Prostate gland (tissue), 2 donors: Measurements from ENCODE around the gene ALKAL2. TPM values are rescaled to one million over a fixed set of nuclear protein-coding genes. Genes with fewer than 3 reads are reported as not detected.
"Not testable (repeated sequence)": the region's sequence is repeated elsewhere in the genome, so short reads cannot be mapped to it uniquely, and the experiment has no call there.

Experiments used
- DNase-seq: peaks from one replicate; pipeline ENCODE4 v3.0.0-alpha.2; 2019; ENCODE audit warnings: low spot score
- H3K27ac ChIP-seq, 2 donors: fragments of 200-600 bp; sonication (generic); 2 replicates each; pipeline ENCODE4 v1.5.1; 2017 to 2019
- H3K27me3 ChIP-seq: fragments of 200-600 bp; sonication (generic); replicated peaks from 2 replicates; pipeline ENCODE4 v1.5.1; 2019; ENCODE audit not compliant: insufficient read depth
- H3K36me3 ChIP-seq, 2 donors: fragments of 200-600 bp; sonication (generic); 1 replicate in 1 of 2; 2 replicates in 1 of 2; pipeline versions ENCODE4 v1.5.1 to v1.8.1; 2017 to 2019
- H3K4me1 ChIP-seq: fragments of 200-600 bp; sonication (generic); replicated peaks from 2 replicates; pipeline ENCODE4 v1.5.1; 2019
- H3K4me3 ChIP-seq, 2 donors: fragments of 200-600 bp; sonication (generic); 2 replicates each; pipeline ENCODE4 v1.5.1; 2017 to 2019
- H3K9me3 ChIP-seq: fragments of 200-600 bp; sonication (generic); 2 replicates; pipeline ENCODE4 v1.5.1; 2017
- CTCF ChIP-seq, 4 experiments: fragments of 200-600 bp in 2 of 4; fragments of 450-650 bp in 2 of 4; sonication (generic) in 2 of 4; IDR thresholded peaks; 1 replicate in 3 of 4; 2 replicates in 1 of 4; pipeline ENCODE4 v1.5.1; 2016 to 2019; ENCODE audit warnings: antibody characterized with exemption in 4 of 4, mild to moderate bottlenecking in 2 of 4, moderate library complexity in 2 of 4
- POLR2A ChIP-seq: fragments of 450-650 bp; IDR thresholded peaks from one replicate; pipeline ENCODE4 v1.6.1; 2016; ENCODE audit warnings: antibody characterized with exemption, mild to moderate bottlenecking
- POLR2AphosphoS5 ChIP-seq: sonication (generic); formaldehyde crosslinking; IDR thresholded peaks from one replicate; pipeline ENCODE4 v1.6.1; 2017; ENCODE audit warnings: antibody characterized with exemption
- WGBS: methylation state at CpG from one replicate; pipeline ENCODE4 v1.1.5; 2018; 5-methylcytosine and 5-hydroxymethylcytosine counted together
- intact Hi-C: fragments of 100-400 bp; cut with DNase I; formaldehyde crosslinking; loops from one replicate; pipeline ENCODE4 v1.14.2; 2022
- total RNA-seq, 2 donors: library from RNA; depleted of rRNA; stranded (reverse); fragments of >200 nt; gene quantifications; one replicate each; pipeline ENCODE4 v1.1.0, GENCODE V29; 2016

Gene ALKAL2
- total RNA-seq = 10 to 100 TPM in 1 of 2 donors, 1 to 10 TPM in 1; 2.6 to 22.6 TPM

GRCh38 chr2:287911-288757, at the start of gene ALKAL2:
Gene ALKAL2 (minus strand): TSS chr2:288091. CDS start chr2:287835, 256 bp downstream.
- TF ChIP-seq POLR2A (no peak), POLR2AphosphoS5 (no peak), CTCF (IDR thresholded peaks at IDR 0.05) (no peak)
- intact Hi-C loops = no loop called here
- Histone ChIP-seq H3K27me3 (peaks cover 8% of the 10 kb centered on the region), H3K9me3 (no peaks in the 10 kb centered on the region), H3K36me3 (no peaks in the 10 kb centered on the region), H3K4me1 (peaks cover 10% of the 10 kb centered on the region), H3K27ac (no peak within 1 kb of the TSS), H3K4me3 (peak within 1 kb of the TSS; percentile 26 to 35)
- no peak for DNase-seq
- WGBS = 1% methylated on average over 85 of the region's 128 CpGs

GRCh38 chr2:336949-337348, 49.1 kb upstream of the ALKAL2 start:
- H3K36me3 ChIP-seq, H3K27ac ChIP-seq, H3K4me3 ChIP-seq, H3K4me1 ChIP-seq, H3K27me3 ChIP-seq, H3K9me3 ChIP-seq, intact Hi-C loops, DNase-seq: not testable (repeated sequence)
- WGBS = 98% methylated on average over 2 of the region's 2 CpGs

- Histone ChIP-seq H3K27ac (no peak overlapping the region), H3K36me3 (no peaks in the 10 kb centered on the region), H3K4me1 (no peaks in the 10 kb centered on the region), H3K4me3 (no peak overlapping the region), H3K27me3 (no peaks in the 10 kb centered on the region), H3K9me3 (no peaks in the 10 kb centered on the region)
- intact Hi-C loops = no loop called here
- WGBS = 94% methylated on average over 4 of the region's 4 CpGs
- DNase-seq = no peak
- TF ChIP-seq POLR2AphosphoS5 = no peak
- no peak for TF ChIP-seq CTCF (IDR thresholded peaks at IDR 0.05)
Measured at GRCh38 chr2:336360-336759, 48.5 kb upstream of the ALKAL2 start.

GRCh38 chr2:332592-332991, 44.7 kb upstream of the ALKAL2 start:
- no peak for DNase-seq
- Histone ChIP-seq H3K4me1 (no peaks in the 10 kb centered on the region), H3K36me3 (no peaks in the 10 kb centered on the region), H3K9me3 (no peaks in the 10 kb centered on the region), H3K27me3 (no peaks in the 10 kb centered on the region), H3K4me3 (no peak overlapping the region), H3K27ac (no peak overlapping the region)
- intact Hi-C loops = no loop called here
- no peak for TF ChIP-seq POLR2A
- TF ChIP-seq POLR2AphosphoS5 = no peak
- no peak for TF ChIP-seq CTCF (IDR thresholded peaks at IDR 0.05)
- WGBS = 10% methylated on average over 3 of the region's 3 CpGs

- no peaks in the 10 kb centered on the region for H3K9me3 ChIP-seq
- 81% methylated on average over 4 of the region's 4 CpGs for WGBS
- intact Hi-C loops = no loop called here
- no peaks in the 10 kb centered on the region for H3K36me3 ChIP-seq
- H3K27ac ChIP-seq = no peak overlapping the region
- TF ChIP-seq POLR2AphosphoS5 (no peak), POLR2A (no peak), CTCF (IDR thresholded peaks at IDR 0.05) (no peak)
- no peak for DNase-seq
- no peak overlapping the region for H3K4me3 ChIP-seq
- no peaks in the 10 kb centered on the region for H3K27me3 ChIP-seq
- H3K4me1 ChIP-seq = no peaks in the 10 kb centered on the region
Measured at GRCh38 chr2:328761-329160, 40.9 kb upstream of the ALKAL2 start.
